ENCODE measurements around the gene GMPPA.

DNA sequence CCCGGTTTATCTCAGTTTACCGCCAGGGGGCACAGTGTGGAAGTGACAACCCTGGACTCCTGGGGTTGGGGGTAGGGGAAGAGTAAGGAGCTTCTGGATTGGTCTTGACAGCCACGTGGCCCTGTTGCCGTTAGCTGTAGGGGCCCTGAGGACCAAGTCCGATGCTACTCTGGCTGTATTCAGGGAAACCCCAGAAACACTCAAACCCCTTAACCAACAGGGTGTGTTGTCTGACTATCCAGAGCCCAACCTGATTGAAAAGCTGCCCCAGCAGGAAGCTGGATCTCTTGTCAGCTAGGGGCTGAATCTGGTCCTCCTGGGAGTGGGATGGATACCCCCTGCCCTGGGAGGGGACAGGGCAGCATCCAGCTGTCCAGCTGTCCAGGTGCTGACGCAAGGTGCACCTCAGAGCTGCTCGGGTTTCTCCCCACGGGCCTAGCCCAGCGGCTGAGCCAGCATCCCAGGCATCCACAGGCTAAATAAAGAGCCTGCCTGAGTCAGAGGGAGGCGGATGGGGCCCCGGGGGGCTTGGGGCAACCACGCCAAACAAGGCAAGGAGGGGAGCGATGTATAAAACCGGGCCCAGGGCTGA, 3.1 kb upstream of the GMPPA start:
- TF ChIP-seq POLR2A (IDR thresholded peaks at IDR 0.05; ENCODE audit: low read length) = no peak
- peak; percentile 57 for TF ChIP-seq CTCF (IDR thresholded peaks at IDR 0.05)

Data from A549 (cell line).